Stimulated activated CD4-positive, alpha-beta T cell treated with anti-CD3 and anti-CD28 coated beads, Interleukin-12 subunit alpha, Interleukin-12 subunit beta, amount 100 ng/mL, for 24 hours (primary cell): ENCODE results near the gene PTCD2.
"Not testable (repeated sequence)": the region's sequence is repeated elsewhere in the genome, so short reads cannot be mapped to it uniquely, and the experiment has no call there.

Experiments
- DNase-seq, 2 experiments: peaks; one replicate each; pipeline ENCODE4 v3.0.0-alpha.2; 2020; ENCODE audit warnings: low read depth in 2 of 2

The PTCD2 gene

GRCh38 chr5:72296256-72296655 is 23.9 kb upstream of the PTCD2 start:
- no peak for DNase-seq

GRCh38 chr5:72298136-72298535 is 22.0 kb upstream of the PTCD2 start:
- not testable (repeated sequence) for DNase-seq

GRCh38 chr5:72298711-72299110 is 21.5 kb upstream of the PTCD2 start:
- DNase-seq: no peak

- no peak for DNase-seq
Observed at GRCh38 chr5:72300590-72301339, 19.4 kb upstream of the PTCD2 start.

- no peak for DNase-seq
Observed at GRCh38 chr5:72301557-72301956, 18.6 kb upstream of the PTCD2 start.

GRCh38 chr5:72302171-72302570 is 18.0 kb upstream of the PTCD2 start:
- no peak for DNase-seq

GRCh38 chr5:72305194-72306142 is 14.7 kb upstream of the PTCD2 start:
- no peak for DNase-seq

GRCh38 chr5:72307573-72307967 is 12.6 kb upstream of the PTCD2 start:
- DNase-seq: no peak

- peak; percentile 91 to 93 for DNase-seq
Observed at GRCh38 chr5:72307968-72308852, 12.0 kb upstream of the PTCD2 start.

GRCh38 chr5:72308853-72309191 is 11.4 kb upstream of the PTCD2 start:
- DNase-seq: no peak

- DNase-seq: no peak
Observed at GRCh38 chr5:72313141-72313540, 7.0 kb upstream of the PTCD2 start.

- DNase-seq: no peak
Observed at GRCh38 chr5:72314571-72315172, 5.5 kb upstream of the PTCD2 start.

- peak; percentile 7 to 9 for DNase-seq
Observed at GRCh38 chr5:72319435-72319975, 668 bp upstream of the PTCD2 start.

- DNase-seq: no peak
Observed at GRCh38 chr5:72324189-72324825, 4.1 kb downstream of the PTCD2 start.

GRCh38 chr5:72325566-72326305 is 5.6 kb downstream of the PTCD2 start:
- DNase-seq: no peak

- DNase-seq: no peak
Observed at GRCh38 chr5:72326306-72326649, 6.1 kb downstream of the PTCD2 start.

- no peak for DNase-seq
Observed at GRCh38 chr5:72328172-72328571, 8.0 kb downstream of the PTCD2 start.

- no peak for DNase-seq
Observed at GRCh38 chr5:72330712-72331111, 10.5 kb downstream of the PTCD2 start.

- DNase-seq: no peak
Observed at GRCh38 chr5:72337159-72337558, 17.0 kb downstream of the PTCD2 start.

GRCh38 chr5:72338689-72339209 is 18.6 kb downstream of the PTCD2 start:
- DNase-seq: no peak
